Central memory CD4-positive, alpha-beta T cell (primary cell): Measurements from ENCODE around the gene AQP1.

ENCODE experiments used
- DNase-seq: peaks from one replicate; pipeline ENCODE4 v3.0.0; 2022

AQP1 gene

DNA sequence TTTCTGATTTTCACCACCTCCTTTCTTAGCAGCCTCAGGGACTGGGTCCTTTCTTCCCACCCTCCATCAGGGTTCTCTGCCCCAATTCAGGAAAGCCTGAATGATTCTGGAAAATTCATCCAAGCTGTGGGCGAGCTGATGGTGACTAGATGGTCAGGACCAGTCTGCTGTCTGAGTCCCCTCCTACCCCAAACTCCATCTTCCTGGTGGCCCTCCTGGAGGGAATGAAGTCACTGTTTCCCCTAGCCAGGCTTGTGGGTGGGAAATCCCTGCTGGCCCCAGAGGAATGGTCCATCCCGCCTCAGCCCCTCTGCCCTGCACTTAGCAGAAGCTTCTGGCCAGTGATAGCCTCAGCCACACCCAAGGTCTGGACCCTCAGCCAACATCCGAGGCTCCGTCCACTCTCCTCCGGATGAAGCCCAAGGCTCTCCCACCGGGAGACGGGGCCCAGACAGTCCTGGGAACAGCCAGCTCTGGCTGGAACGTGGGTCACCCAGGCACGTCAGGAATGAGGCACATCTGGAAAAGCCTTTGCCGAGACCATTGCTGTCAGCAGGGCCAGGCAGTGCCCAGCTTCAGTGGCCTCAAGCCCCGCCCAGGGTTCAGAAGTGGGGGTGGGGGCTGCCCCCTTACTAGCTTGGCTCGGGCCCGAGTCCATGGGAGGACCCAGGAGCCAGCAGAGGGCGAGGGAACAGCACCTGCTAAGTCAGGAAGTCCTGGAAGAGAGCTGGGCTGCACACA lies 4.0 kb upstream of the AQP1 start:
- no peak for DNase-seq

- DNase-seq = no peak
Measured at GRCh38 chr7:30908681-30909080, 3.0 kb upstream of the AQP1 start.

DNA sequence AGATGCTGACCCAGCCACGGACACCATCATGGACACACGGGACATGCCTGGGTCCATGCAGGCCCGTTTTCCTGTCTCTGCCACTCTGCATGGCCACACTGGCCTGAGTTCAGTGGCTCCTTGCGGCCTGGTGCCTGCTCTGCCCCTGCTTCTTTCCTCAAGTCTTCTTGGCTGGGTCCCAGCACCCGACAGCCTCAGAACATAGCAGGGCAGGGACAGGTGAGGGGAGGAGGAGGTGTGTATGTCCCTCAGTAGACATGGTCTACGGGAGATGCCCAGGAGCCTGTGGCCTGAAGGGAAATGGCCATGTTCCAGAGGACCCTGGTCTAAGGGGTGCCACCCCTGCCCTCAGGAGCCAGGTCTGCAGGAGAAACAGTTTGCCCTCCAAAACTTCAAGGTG lies 2.2 kb upstream of the AQP1 start:
- DNase-seq = no peak

- DNase-seq = no peak
Measured at GRCh38 chr7:30910411-30911073, 1.1 kb upstream of the AQP1 start.

GRCh38 chr7:30911133-30911532 lies 520 bp upstream of the AQP1 start:
- DNase-seq = no peak

- DNase-seq = no peak
Measured at GRCh38 chr7:30912021-30912730, 523 bp downstream of the AQP1 start.

DNA sequence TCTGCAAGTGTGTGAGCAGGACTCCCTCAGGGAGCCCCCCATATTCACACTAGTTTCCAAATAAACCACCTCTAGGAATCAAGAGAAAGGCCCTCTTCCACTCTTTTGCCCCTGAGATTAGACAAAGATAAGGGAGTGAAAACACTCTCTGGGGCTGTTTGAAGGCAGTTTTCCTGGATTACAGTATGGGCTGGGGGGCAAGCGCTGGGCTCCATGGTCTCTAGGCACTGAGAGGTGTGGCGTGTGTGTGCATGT lies 1.0 kb downstream of the AQP1 start:
- DNase-seq = no peak

GRCh38 chr7:30912986-30913811 lies 1.5 kb downstream of the AQP1 start:
- DNase-seq = no peak

DNA sequence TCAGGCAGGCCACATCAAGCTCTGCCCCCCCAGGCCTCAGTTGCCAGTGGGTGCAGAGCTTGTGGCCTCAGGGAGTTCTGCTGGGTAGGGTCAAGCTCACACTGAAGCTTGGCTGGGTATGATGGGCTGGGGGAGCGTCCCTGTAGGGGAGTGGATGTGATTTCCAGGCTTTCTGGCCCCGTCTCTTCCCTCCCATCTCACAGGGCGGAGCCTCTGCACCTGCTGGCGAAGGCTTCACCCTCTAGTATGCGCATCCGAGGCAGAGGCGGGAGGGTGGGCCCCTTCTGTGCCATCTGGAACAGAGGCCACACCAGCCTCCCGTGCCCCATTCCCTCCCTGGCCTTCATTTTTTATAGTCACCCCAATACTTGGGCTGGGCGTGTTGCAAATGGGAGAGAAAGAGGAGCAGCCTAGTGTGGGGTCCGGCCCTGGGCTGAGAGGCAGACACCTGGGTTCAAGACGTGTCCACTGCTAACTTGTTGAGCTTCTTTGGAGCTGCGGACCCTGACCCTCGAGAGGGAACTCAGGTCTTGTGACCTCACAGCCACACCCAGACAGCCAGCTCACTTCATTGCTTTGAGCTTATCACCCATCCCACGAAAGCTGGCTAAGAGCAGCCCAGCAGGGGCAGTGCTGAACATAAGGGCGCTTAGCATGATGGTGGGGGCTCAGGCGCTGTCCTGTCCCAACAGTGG lies 2.3 kb downstream of the AQP1 start:
- no peak for DNase-seq

GRCh38 chr7:30914596-30914995 lies 2.9 kb downstream of the AQP1 start:
- DNase-seq = no peak

DNA sequence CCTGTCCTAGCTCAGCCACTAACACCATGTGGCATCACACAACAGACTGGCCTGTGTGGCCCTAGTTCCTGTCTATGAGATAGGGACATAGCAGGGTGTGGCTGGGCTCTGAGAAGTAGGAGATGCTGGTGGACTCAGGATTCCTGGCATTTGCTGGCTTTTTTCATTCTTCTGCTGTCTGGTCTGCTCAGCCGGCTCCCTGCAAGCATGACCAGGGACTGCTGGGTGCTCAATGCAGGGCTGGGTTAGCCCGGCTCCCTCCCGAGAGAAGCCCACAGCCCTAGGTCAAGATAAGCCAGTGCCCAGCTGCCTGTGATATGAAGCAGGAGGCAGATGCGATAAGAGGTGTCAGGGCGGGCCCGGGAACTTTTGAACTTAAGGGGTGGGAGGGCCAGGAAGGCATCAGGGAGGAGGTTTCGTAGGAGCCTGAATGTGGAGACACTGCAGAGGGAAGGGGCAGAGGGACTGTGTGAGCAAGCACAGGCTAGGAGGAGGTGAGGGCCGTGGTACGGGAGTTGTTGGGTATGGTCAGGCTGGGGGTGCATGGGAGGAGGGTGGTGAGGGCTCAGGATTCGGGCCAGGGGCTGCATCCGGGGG lies 3.5 kb downstream of the AQP1 start:
- DNase-seq = no peak

DNA sequence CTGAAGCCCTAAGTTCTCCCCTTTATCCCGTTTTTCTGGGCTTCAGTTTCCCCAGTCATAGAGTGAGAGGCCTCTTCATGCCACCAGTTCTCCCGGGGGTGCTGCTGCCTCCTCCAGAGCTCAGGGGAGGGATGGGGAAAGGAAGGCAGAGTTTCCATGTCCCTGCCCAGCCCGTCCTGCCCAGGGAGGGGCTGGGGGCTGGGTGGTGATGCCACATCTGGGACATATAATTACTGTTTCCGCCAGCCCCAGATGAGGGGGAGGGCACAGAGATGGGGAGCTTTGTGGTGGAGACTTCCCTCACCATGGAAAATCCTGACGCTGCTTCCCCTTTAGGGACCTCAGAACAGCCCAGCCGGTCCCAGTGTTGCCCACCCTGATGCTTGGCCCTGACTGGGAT lies 4.1 kb downstream of the AQP1 start:
- DNase-seq = no peak

DNA sequence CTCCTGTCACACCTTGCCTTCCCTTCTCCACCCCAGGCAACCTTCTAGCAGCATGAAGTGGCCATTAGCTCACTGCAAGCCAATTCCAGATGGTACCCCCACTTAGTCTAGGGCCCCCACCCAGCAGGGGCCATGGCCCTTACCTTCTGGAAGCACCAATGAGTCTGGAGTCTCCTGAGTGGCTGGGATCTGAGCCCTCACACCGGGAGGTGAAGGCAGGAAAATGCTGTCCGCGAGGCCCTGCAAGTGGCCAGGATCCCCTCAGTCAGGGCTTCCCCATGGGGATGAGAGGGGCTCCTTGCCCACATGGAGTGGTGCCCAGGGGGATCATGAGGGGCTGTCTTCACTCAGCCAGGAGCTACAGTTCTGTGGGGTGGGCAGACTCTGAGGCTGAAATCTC lies 4.6 kb downstream of the AQP1 start:
- no peak for DNase-seq

- no peak for DNase-seq
Measured at GRCh38 chr7:30916767-30917166, 5.1 kb downstream of the AQP1 start.

GRCh38 chr7:30917216-30917893 lies 5.7 kb downstream of the AQP1 start:
- DNase-seq = no peak

GRCh38 chr7:30918676-30919075 lies 7.0 kb downstream of the AQP1 start:
- no peak for DNase-seq

- no peak for DNase-seq
Measured at GRCh38 chr7:30920021-30920583, 8.4 kb downstream of the AQP1 start.

DNA sequence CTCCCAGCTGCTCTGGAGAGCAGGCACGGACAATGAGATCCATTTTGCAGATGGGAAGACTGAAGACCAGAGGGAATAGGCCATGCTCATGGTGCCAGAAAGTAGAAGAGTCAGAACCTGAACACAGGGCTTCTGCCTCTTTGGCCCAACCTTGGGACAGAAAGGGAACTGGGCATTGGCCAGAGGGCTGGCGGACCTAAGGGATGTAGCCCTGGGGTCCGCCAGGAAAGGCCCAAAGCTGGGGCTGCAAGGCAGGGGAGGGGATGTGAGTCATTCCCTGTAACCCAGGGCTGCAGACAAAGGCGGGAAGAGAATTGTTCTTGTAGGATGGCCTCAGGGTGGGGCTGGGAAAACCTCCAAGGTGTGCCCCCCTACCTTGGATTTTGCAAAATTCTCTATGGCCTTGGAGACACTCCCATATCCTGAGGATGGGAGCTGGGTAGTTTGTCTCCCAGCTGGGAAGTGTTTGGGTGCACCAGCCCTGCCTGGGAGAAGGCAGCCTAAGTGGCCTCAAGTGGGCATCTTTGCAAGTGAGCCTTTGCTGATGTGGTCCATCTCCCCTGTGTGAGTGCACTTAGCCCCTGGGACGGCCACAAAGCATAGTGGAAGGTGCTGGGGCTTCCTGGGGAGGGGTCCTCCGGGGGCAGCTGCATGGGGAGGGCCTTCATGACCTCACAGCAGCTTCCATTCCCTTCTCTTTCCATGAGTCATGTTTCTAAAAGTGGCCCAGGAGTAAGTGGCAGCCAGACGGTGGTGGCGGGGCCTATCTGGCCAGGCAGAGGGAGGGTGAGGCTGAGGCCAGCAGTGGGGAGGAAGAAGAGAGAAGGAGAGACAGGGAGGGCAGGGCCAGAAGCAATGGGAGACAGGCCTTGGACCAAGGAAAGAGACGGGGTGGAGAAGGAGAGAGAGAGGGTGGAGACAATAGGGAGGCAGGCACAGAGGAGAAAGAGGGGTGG lies 9.2 kb downstream of the AQP1 start:
- no peak for DNase-seq

DNA sequence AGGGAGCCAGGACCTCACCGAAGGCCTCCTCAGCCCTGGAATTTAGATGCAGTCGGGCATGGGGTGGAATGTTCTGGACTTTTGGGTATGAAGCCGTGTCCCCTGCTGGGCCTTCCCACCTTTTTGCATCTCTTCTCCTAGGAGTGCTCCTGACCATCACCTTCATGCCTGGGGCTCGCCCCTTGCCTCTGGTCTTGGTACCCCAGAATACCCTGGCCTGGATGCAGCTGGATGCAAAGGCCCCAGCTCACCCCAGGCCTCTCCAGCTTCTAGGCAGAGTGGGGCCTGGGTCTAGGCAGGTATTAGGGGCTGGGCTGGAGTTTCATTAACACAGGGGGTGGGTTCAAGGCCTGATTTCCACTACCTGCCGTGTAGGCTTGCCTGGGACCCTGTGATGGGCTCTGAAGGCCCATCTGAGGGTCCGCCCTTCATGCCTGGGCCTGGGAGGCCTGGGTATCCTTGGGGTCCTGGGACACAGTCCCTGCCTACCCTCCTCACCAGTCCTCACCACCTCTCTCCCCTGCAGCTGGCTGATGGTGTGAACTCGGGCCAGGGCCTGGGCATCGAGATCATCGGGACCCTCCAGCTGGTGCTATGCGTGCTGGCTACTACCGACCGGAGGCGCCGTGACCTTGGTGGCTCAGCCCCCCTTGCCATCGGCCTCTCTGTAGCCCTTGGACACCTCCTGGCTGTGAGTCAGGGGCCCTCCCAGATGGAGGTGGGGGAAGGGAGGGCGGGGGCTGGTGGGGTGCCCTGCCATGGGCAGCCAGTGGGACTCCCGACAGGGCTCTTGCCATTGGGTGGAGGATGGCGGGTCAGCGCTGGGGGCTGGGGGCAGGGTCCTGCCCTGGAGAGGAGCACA lies 10.1 kb downstream of the AQP1 start:
- no peak for DNase-seq
